ENCODE results near the gene DAZL.

Gene DAZL

DNA sequence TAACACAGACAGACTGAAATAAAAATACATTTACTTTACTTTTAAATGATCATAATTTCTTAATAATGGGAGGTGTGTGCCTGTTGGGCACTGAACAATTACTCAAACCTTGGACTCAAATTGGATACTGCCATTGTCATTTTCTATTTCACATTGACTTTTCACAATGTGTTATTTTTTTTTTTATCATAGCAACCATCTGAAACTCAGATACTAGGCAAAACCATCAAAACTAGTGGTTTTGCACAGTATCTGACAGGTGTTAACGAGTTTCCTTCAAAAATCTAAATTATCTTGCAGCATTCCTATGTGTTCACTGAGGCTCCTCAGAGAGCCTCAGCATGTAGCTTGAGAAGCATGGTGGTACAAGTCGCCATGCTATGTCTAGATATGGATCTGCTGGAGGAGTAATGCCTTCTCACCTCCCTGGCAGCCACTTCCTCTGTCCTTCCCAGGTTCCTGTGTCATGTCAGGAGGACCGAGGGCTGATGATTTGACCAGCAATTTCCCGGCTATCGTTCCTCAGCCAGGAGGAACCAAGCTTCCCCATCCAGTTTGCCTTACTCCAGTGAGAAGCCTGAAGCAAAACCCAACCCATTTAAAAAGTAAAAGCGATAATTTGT is 61.9 kb downstream of the DAZL start:
- DNase-seq, result no peak

DNA sequence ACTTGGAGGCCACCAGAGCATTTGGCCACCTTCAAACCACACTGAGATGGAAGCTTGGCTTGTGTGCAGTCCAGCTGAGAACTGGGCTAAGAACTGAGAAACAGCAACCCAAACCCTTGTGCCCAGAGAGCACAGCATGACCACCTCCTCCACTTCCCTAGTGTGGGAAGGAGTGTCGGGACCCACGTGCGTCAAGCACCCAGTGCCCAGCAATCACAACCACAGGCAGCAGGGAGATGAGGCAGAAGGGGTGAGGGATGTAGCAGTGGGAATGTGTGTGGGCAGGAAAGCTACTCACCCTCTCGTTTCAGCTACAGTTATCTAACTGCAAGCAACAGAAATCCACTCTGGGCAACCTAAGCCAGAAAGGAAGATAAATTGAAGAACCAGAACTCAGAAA is 66.7 kb downstream of the DAZL start:
- no peak for DNase-seq

DNA sequence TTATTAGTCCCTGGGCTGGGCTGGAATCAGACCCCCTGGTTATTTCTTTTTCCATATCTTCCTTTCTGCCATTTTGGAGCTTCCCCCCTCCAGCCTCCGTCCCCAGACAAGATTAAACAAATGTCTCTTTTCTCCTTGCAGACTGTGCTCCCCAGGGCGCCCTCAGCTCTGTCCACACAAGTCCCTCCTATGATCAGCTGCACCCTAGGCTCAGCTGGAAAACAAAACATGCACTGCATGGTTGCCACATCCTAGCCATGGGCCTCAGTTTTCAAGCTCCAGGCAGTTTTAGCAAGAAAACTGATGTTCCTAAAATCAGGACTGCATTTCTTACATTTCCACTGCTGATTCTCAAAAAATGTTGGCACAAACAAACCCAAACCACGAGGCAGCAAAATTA is 68.2 kb downstream of the DAZL start:
- no peak for DNase-seq

All from T-helper 1 cell (primary cell).